Activated naive CD4-positive, alpha-beta T cell treated with anti-CD3 and anti-CD28 coated beads, Interleukin-2, amount 10 ng/mL, durations not matched to agents 7 days and 5 days (primary cell): ENCODE measurements around the gene ASPSCR1.
A peak's percentile ranks its signal among the peaks of the same experiment; 100 is the strongest.

Source experiments
- CTCF ChIA-PET: fragments of 350-600 bp; sonication (Branson Sonifier 250); formaldehyde crosslinking; loops from one replicate; lab custom pipeline; 2021; ENCODE audit warnings: antibody characterized with exemption; lab: Charles Lee
- DNase-seq: peaks from one replicate; pipeline ENCODE4 v3.0.0-alpha.2; 2020
- H3K27ac Mint-ChIP-seq: one replicate; pipeline ENCODE4 v1.8.0; 2021; ENCODE audit warnings: mild to moderate bottlenecking, moderate library complexity, mixed read lengths
- H3K27me3 Mint-ChIP-seq: one replicate; pipeline ENCODE4 v1.8.0; 2021; ENCODE audit warnings: mild to moderate bottlenecking, mixed read lengths
- H3K36me3 Mint-ChIP-seq: one replicate; pipeline ENCODE4 v1.8.0; 2021; ENCODE audit warnings: mixed read lengths
- H3K4me1 Mint-ChIP-seq: one replicate; pipeline ENCODE4 v1.8.0; 2021; ENCODE audit warnings: mixed read lengths
- H3K4me3 Mint-ChIP-seq: one replicate; pipeline ENCODE4 v1.8.0; 2021; ENCODE audit warnings: mild to moderate bottlenecking, moderate library complexity, mixed read lengths
- H3K9me3 Mint-ChIP-seq: one replicate; pipeline ENCODE4 v1.8.0; 2021; ENCODE audit warnings: mixed read lengths

ASPSCR1 gene

DNA sequence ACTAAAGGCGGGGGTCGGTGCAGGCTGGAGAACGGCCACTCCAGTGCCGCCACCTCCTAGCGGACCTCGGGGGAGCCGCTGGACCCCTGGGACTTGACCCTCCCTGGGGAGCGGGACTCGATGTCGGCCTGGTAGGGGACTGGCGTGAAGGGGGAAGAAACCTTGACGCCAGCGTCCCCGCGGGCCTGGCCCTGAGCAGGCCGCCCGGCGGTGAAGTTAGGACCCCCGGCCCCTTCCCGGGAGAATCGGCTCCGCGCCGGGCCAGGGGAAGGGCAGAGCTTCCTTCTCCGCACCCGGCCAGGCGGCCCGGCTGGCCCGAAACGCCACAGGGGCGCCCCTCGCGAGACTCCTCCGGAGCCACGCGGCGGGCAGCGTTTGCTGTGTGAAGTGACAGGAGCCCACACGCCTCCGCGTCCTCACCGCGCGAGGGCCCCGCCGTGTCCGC lies 87.8 kb downstream of the ASPSCR1 start:
- no peaks in the 10 kb centered on the region for H3K9me3 Mint-ChIP-seq
- peaks cover 3% of the 10 kb centered on the region for H3K27me3 Mint-ChIP-seq
- CTCF ChIA-PET, result no interaction called here
- peaks cover 6% of the 10 kb centered on the region for H3K36me3 Mint-ChIP-seq
- peak; percentile 55 for DNase-seq
- peak overlapping the region; percentile 66 for H3K4me3 Mint-ChIP-seq
- peak overlapping the region; percentile 68 for H3K27ac Mint-ChIP-seq
- peaks cover 20% of the 10 kb centered on the region for H3K4me1 Mint-ChIP-seq

DNA sequence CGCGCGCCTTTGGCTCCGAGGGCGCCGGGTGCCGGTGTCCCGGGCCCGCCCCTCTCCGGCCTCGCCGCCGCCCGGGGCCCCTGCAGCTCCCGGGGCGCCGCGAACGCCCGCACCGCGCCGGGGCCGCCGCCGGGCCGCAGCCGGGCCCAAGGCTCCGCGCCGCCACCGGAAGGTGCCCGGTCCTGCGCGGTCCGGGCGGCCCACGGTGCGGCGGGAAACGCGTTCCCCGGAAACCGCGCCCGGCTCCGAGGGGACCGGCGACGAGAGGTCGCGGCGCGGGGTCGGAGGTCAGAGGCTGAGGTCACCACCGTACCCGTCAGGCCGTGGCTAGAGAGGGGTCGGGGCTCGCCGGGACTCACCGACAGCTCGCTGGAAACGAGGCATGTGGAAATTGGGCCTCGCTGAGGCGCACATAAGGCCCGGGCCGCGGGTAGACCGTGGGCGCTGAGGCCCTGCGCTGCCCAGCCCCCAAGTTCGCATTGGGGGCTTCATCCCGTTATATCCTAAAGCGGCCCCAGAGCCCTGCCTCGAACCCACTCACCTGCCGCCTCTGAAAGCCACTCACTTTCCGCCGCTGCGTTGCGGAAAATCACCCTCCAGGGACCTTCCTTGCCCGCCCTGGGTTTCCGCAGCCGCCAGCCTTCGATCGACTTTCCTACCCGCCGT lies 88.3 kb downstream of the ASPSCR1 start, which contains the start of gene DUS1L:
TSS of gene DUS1L (minus strand) at position 167 of the 666 bp plus-strand sequence. CDS start 745 bp downstream, outside the sequence.
- Mint-ChIP-seq H3K27ac (peak within 1 kb of the TSS; percentile 90), H3K4me3 (peak within 1 kb of the TSS; percentile 84), H3K9me3 (no peaks in the 10 kb centered on the region), H3K36me3 (peaks cover 2% of the 10 kb centered on the region), H3K27me3 (peaks cover 4% of the 10 kb centered on the region), H3K4me1 (peaks cover 20% of the 10 kb centered on the region)
- DNase-seq, result peak; percentile 73
- CTCF ChIA-PET, result interaction anchor here (1.7 kb wide), 1 partner anchor 28 kb away, joined by 4 read pairs; the partner anchor contains the start of gene DCXR
